SK-N-DZ (cell line): ENCODE data around the gene SYT1.

ENCODE experiments used
- DNase-seq: peaks from one replicate; pipeline ENCODE4 v3.0.0-alpha.2; 2015; ENCODE audit warnings: low spot score

SYT1 gene

GRCh38 chr12:79217306-79217705 is 352.7 kb downstream of the SYT1 start:
- no peak for DNase-seq

- no peak for DNase-seq
These were observed 358.6 kb downstream of the SYT1 start for GRCh38 chr12:79223210-79223609.

- DNase-seq, result no peak
These were observed 359.2 kb downstream of the SYT1 start for GRCh38 chr12:79223761-79224160.

- DNase-seq, result no peak
These were observed 362.5 kb downstream of the SYT1 start for GRCh38 chr12:79227091-79227490.

- no peak for DNase-seq
These were observed 363.1 kb downstream of the SYT1 start for GRCh38 chr12:79227646-79228045.

- no peak for DNase-seq
These were observed 368.8 kb downstream of the SYT1 start for GRCh38 chr12:79233341-79233781.

DNA sequence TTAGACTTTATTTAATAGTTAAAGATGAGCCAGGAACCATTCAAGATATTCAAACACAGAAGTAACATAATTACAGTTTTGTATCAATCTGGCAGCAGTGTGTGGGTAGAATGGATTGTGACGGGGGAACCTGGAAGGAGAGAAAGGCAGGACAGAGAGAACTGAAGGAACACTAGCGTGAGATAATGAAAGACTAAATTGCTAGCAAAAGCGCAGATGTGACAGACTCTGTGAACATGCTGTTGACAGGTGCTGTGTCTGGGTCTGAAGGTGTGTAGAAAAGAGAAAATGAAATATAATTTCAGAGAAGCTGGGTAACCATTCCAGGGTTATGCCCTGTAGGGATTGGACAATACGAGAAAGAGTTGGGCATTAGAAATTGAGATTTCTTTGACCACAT is 372.3 kb downstream of the SYT1 start:
- no peak for DNase-seq

DNA sequence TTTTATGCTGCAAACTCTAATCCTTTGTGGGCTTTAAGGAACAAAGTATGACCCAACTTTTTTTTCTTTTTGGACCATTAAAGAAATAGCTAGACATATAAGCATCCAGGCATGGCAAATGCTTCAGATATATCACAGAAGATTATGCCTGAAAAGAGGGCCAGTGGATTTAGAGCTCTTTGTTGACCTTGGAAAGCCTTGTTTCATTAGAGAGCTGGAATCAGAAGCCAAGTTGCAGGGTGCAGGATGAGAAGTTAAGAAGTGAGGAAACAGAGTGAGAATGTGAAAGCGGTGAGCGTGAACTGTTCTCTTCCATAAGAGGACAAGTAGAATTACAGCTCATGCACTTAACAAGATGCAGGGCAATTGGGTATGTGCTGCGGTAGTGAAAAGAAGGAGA is 373.7 kb downstream of the SYT1 start:
- no peak for DNase-seq

DNA sequence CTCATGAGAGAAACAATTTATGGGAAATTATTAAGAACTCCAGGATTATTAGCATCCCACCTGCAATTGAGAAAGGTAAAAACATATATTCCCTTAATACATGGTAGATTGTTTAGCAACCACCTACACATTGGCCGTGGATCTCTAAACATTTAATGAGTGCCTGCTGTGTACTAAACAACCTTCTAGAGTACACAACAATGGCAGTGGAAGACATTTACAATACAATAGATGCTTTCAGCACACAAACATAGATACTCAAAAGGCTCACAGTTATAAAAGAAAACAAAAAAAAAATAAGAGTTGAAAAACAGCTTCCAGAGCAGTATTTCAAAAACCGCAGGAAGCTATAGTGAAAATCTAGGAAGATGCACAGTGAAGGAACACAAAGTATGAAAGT is 382.9 kb downstream of the SYT1 start:
- no peak for DNase-seq

DNA sequence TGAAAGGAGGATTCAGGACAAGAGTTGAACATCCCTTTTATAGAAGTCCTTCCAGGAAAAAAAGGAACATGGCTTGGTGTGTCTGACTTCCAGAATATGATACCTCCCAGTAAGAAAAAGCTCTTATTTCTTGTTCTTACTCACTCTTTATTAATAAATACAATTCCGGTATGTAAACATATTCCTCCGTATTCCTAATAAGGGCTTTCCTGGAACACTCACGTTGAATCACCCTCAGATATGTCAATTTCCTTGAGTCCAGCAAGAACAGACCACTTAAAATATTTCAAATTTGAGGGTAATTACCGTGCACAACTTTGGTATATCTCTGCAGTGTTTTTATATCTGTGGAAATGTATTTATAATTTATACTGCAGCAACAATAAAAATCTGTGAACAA is 385.6 kb downstream of the SYT1 start:
- DNase-seq, result no peak

DNA sequence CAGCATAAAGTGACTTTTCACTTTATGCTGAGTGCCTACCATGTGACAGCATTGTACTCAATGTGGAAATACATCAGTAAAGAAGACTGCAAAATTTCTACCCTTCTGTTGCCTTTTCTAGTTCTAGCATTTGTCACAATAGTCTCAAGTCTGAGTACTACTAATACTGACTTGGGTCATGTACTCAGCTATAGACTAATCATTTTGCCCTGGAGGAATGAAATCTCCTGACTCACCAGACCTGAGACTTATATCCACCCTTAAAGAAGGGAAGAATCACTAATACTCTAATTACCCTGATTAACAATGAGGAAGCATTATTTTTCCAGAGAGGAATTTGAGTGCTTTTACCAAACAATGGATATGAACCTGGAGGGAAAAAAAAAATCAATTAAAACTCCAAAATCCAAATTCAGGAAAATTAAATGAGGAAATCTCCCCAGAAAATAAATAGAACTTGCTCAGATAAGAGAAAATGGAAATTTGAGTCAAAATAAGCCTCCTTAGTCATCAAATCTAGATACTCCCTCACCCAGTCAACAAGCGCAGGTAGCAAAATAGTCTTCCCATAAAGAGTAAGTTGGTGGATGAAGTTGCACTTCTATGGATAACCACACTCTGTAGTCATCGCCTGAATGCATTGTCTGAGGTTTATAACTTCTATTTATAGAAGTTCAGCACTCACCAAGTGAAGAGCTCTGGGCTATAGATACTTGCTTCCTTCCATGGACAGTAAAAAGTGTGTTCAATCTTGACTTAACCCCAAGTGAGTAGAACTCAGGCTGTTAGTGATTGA is 386.6 kb downstream of the SYT1 start:
- DNase-seq, result no peak

DNA sequence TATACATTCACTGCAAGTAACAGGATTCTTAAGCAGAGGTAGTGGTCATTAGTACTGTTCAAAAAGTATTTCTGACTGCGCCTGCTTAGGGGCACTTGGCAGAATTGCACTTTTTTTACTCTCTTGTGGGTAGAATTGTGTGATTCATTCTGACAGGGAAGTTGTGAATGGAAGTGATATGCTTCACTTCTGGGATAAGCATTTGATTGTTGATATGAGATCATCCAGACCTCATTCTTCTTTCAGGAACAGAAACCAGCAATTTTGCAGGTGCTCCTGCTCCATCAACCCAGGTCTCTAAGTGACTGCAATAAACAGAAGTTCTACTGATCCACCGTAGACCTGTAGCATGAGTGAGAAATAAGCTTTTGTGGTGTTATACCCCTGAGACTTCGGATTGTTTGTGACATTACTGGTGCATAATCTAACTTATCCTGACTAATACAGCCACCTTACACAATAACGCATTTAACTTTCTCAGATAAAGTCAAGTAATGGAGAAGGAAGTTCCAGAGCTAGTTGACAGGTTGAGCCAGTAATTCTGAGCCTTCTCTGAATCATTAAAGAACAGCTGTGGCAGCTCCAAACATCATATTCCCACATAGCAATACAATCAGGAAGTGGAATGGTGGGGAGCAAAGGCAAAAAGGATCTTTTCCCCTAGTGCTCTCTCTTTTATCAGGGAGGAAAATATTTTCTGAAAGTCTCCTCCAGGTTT is 387.9 kb downstream of the SYT1 start:
- DNase-seq, result no peak

GRCh38 chr12:79255288-79255687 is 390.7 kb downstream of the SYT1 start:
- no peak for DNase-seq

- no peak for DNase-seq
These were observed 396.3 kb downstream of the SYT1 start for GRCh38 chr12:79260923-79261322.

DNA sequence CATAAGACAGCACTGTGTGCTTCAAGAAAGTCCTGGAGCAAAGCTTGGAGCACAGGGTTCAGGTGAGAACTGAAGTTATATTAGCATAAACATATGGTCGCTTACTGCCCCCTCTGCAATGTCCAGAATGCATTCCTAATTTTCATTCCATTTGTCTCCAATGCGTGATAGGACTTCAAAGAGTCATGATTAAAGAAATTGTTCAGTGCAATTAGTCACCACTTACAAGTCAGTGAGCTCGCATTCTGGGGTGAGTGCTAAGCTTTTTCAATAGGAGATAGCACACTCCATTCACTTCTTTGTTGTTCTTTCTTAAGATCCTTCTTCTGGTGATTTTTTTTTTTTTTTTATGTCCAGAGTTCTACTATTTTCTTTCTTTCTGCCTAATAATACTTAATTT is 398.4 kb downstream of the SYT1 start:
- DNase-seq, result no peak

GRCh38 chr12:79266343-79267144 is 402.0 kb downstream of the SYT1 start:
- DNase-seq, result no peak

DNA sequence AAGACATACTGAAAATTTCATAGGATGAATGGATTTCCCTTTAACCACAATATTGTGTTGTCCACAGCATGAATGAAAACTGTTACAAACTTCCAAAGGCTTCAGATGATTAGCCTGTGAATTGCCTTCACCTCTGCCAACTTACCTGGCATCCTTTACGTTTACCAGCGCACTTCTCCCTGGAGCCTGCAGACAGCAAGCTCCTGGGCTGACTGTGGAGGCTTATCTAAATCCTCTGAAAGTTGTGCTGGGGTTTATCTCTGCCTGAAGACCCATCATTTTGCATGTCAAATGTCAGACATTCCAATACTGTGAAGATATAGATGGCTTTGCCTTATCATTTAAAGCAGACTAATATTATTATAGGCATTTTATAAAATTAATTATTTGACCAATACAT is 403.0 kb downstream of the SYT1 start:
- no peak for DNase-seq

DNA sequence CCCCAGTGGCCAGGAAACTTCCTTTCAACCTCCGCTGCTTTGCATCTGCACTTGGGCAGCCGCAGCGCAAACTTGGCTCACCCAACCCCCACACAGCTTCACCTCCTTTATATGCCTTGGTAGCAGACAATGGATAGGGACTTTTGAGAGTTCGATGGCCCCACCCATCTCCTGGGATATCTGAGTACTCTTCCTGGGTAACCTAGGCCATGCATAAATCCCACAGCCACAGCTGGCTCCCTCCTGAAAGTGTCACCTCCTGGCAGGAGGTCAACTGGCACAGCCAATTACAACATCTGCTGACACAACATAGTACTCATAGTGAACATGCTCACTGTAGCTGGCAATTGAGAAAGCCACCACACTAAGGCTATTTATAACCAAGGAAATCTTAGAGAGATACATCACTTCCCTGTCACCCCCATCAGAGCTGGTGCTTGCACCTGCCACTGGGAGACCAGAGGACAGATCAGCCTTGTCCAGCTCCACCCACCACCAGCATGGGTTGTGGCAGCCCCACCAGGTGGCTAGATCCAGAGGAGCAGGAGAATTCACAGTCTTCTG is 410.0 kb downstream of the SYT1 start:
- DNase-seq, result no peak

DNA sequence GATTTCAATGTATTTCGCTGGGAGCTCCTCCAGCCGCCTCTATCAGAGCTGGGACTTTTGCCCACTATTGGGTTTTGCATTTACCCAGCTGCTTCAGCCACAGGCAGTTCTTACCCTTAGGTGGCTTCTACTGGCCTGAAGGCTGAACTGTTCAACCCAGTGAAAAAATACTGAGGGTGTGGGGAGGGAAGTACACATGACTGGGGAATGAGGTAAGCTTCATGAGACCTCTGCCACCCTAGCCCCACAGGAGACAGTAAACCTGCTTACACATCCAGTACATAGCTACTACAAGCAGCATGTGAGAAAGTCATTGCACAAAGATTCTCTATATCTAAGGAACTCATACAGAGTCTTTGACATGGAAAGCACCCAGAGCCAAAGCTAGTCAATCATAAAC is 411.1 kb downstream of the SYT1 start:
- DNase-seq, result no peak

DNA sequence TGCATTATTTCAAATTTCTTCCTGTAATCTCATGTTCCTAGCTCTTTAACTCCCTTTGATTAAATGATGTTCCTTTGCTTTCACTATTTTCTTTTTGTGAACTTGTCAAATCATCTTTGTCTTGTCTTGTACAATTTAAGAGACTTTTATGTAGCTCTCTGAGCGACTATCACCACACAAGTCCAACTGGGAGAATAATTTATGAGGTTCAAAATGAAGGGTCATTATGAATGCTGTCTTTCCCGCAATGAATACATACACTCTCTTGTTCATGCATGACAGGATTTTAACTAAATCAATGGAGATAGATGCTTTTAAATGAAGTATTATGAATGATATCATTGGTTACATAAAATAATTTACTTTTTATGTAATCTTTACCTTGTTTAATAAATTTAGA is 418.8 kb downstream of the SYT1 start:
- no peak for DNase-seq

GRCh38 chr12:79288911-79289310 is 424.3 kb downstream of the SYT1 start:
- DNase-seq, result no peak

GRCh38 chr12:79291711-79292110 is 427.1 kb downstream of the SYT1 start:
- no peak for DNase-seq
